ENCODE measurements around the gene GLB1L.

GRCh38 chr2:219248845-219249202 lies 3.6 kb upstream of the GLB1L start:
- TF ChIP-seq, protein P1, sequence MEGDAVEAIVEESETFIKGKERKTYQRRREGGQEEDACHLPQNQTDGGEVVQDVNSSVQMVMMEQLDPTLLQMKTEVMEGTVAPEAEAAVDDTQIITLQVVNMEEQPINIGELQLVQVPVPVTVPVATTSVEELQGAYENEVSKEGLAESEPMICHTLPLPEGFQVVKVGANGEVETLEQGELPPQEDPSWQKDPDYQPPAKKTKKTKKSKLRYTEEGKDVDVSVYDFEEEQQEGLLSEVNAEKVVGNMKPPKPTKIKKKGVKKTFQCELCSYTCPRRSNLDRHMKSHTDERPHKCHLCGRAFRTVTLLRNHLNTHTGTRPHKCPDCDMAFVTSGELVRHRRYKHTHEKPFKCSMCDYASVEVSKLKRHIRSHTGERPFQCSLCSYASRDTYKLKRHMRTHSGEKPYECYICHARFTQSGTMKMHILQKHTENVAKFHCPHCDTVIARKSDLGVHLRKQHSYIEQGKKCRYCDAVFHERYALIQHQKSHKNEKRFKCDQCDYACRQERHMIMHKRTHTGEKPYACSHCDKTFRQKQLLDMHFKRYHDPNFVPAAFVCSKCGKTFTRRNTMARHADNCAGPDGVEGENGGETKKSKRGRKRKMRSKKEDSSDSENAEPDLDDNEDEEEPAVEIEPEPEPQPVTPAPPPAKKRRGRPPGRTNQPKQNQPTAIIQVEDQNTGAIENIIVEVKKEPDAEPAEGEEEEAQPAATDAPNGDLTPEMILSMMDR (IDR thresholded peaks at IDR 0.05), result no peak
- TF ChIP-seq ZFX (IDR thresholded peaks at IDR 0.05; ENCODE audit: borderline replicate concordance), result no peak

Data from 22Rv1 (cell line).